ENCODE measurements around the gene TBC1D17. TPM values are rescaled to one million over a fixed set of nuclear protein-coding genes. Genes with fewer than 3 reads are reported as not detected.
A peak's percentile ranks its signal among the peaks of the same experiment; 100 is the strongest.

TBC1D17 gene
- total and polyA plus RNA-seq, 10 donors: 20.8 to 53.5 (median 36.6) TPM

DNA sequence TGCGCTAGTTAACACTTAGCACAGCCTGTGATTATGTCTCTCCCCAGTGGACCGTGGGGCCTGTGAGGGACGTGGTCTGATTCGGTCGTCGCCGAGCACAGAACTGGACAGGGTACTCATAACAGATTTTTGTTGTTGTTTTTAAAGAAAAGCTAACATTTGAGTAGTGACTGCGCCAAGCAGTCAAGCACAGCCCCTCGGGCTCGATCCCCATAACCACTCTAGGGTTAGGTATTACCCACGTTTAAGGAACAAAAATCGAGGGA is 27.3 kb upstream of the TBC1D17 start:
- peak; percentile 82 for DNase-seq
- TF ChIP-seq CTCF (IDR thresholded peaks at IDR 0.05 in 8 of 11, conservative IDR thresholded peaks at IDR 0.05 in 3 of 11) (no peak), POLR2A (IDR thresholded peaks at IDR 0.05) (no peak), POLR2AphosphoS5 (IDR thresholded peaks at IDR 0.05) (no peak)
- Histone ChIP-seq H3K4me1 (peaks cover 14 to 74% (median 48%) of the 10 kb centered on the region in 6 donors), H3K27me3 (replicated peaks in 1 of 7) (peaks cover 0 to 5% (median 0%) of the 10 kb centered on the region in 7 donors), H3K27ac (peak overlapping the region; percentile 97 to 100 (median 99)), H3K4me3 (peak overlapping the region; percentile 72 to 95 (median 78)), H3K9me3 (peaks cover 0 to 6% (median 0%) of the 10 kb centered on the region in 8 donors), H3K36me3 (peaks cover 0 to 11% (median 8%) of the 10 kb centered on the region in 6 donors)
- intact Hi-C loops (cut with DNase I; ENCODE audit: low total_unique reads): no loop called here
- WGBS, 5 donors: 61 to 65% (median 62%) methylated on average over 12 of the region's 12 CpGs

DNA sequence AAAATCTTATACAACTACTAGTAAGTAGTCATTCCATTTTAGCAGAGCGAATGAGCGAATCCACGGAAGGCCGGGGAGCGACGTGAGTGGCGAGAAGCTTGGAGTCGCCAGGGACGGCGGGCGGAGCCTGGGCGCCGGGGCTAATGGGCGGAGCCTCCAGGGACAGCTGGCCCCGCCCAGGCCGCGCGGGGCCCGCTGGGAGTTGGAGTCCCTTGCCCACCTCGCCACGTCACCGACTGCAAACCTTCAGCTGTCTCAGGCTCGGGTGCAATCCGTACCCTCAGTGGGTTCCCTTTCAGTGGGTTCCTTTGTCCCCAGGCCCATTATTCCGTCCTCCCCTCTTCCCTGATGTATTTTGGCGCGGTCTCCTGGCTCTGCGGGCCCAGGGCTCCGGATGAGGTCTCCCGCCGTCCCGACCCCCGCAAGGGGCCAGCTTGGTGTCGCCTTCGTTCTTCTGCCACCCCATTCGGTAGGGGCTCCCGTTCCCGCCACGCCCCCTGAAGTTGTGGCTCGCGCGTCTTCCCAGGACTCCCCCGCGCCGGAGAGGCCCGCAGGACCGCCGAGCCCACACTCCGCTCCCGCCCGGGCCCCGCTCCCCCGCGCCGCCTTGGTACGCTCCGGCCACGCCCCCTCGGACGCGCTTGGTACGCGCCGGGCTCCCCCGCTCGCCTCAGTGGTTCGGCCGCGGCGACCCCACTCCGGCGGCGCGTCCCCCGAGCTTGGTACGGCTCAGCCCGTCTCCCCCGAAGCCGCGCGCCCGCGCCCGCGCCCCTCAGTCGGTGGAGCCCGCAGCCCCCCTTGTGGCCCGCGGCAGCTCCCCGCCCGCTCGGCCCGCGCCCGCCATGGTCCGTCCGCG is 26.8 kb upstream of the TBC1D17 start, which contains the start of gene PTOV1:
Gene PTOV1, plus strand, starts transcription at position 673 of the 856 bp plus-strand sequence.
- no peak for TF ChIP-seq CTCF (IDR thresholded peaks at IDR 0.05 in 8 of 11, conservative IDR thresholded peaks at IDR 0.05 in 3 of 11)
- peak; percentile 42 to 81 (median 43) for TF ChIP-seq POLR2A (IDR thresholded peaks at IDR 0.05)
- TF ChIP-seq POLR2AphosphoS5 (IDR thresholded peaks at IDR 0.05): peak; percentile 92 to 94 (median 94)
- Histone ChIP-seq H3K4me1 (peaks cover 14 to 74% (median 49%) of the 10 kb centered on the region in 6 donors), H3K4me3 (peak within 1 kb of the TSS; percentile 72 to 95 (median 78)), H3K27ac (peak within 1 kb of the TSS; percentile 97 to 100 (median 99)), H3K27me3 (replicated peaks in 1 of 7) (peaks cover 0 to 5% (median 0%) of the 10 kb centered on the region in 7 donors), H3K36me3 (peaks cover 0 to 17% (median 13%) of the 10 kb centered on the region in 6 donors), H3K9me3 (peaks cover 0 to 6% (median 0%) of the 10 kb centered on the region in 8 donors)
- peak; percentile 97 for DNase-seq
- intact Hi-C loops (cut with DNase I; ENCODE audit: low total_unique reads): no loop called here
- WGBS, 5 donors: 1 to 2% (median 1%) methylated on average over 29 to 98 of the region's 98 CpGs

GRCh38 chr19:49851456-49852259 is 25.8 kb upstream of the TBC1D17 start:
- H3K9me3 ChIP-seq: peaks cover 0 to 6% (median 0%) of the 10 kb centered on the region in 8 donors
- peak overlapping the region; percentile 97 to 100 (median 99) for H3K27ac ChIP-seq
- no peak for TF ChIP-seq POLR2A (IDR thresholded peaks at IDR 0.05)
- peak in 2 of 3 donors; percentile 46 to 56 for TF ChIP-seq POLR2AphosphoS5 (IDR thresholded peaks at IDR 0.05)
- intact Hi-C loops (cut with DNase I; ENCODE audit: low total_unique reads): no loop called here
- peak overlapping the region; percentile 72 to 95 (median 78) for H3K4me3 ChIP-seq
- peak; percentile 89 for DNase-seq
- 2 to 8% (median 3%) methylated on average over 21 to 78 of the region's 78 CpGs for WGBS, 5 donors
- peaks cover 14 to 80% (median 50%) of the 10 kb centered on the region in 6 donors for H3K4me1 ChIP-seq
- peaks cover 0 to 5% (median 0%) of the 10 kb centered on the region in 7 donors for H3K27me3 ChIP-seq (replicated peaks in 1 of 7)
- peaks cover 0 to 26% (median 22%) of the 10 kb centered on the region in 6 donors for H3K36me3 ChIP-seq

DNA sequence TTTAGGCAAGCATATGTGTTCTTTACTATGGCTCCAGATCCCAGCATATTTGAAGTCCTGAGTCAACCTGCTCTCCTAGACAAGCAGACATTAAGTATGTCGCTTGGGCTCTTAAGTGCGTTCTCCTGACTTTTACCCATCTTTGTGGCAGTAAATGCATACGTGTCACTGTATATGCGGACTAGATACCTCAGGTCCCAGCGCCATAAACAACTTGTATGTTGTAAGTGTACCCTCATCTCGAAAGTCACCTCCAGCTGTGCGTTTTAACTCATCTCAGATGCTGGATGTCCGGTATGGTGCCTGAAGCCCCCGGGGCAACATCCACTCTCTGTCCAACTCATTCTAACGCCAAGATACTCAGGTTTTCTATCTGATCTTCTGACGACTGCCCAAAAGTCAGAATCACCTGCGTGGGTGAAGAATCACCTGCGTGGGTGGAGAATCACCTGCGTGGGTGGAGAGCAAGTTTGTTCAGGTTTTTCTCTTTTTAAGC is 24.8 kb upstream of the TBC1D17 start:
- Histone ChIP-seq H3K4me3 (peak overlapping the region in 5 of 8 donors; percentile 73 to 95 (median 78)), H3K27me3 (replicated peaks in 1 of 7) (peaks cover 0 to 5% (median 0%) of the 10 kb centered on the region in 7 donors), H3K27ac (no peak overlapping the region), H3K4me1 (peaks cover 14 to 80% (median 51%) of the 10 kb centered on the region in 6 donors), H3K36me3 (peaks cover 0 to 36% (median 32%) of the 10 kb centered on the region in 6 donors), H3K9me3 (peaks cover 0 to 6% (median 0%) of the 10 kb centered on the region in 8 donors)
- WGBS, 5 donors: 72 to 83% (median 81%) methylated on average over 14 of the region's 14 CpGs
- no peak for DNase-seq
- TF ChIP-seq POLR2AphosphoS5 (IDR thresholded peaks at IDR 0.05) (no peak), CTCF (IDR thresholded peaks at IDR 0.05 in 8 of 11, conservative IDR thresholded peaks at IDR 0.05 in 3 of 11) (no peak), POLR2A (IDR thresholded peaks at IDR 0.05) (no peak)
- intact Hi-C loops (cut with DNase I; ENCODE audit: low total_unique reads): no loop called here
